NCI-H1694 (cell line): ENCODE measurements around the gene ZNF764.

Experiments
- DNase-seq: peaks from one replicate; lab custom pipeline; 2025; lab: John Stamatoyannopoulos, UW

The ZNF764 gene

DNA sequence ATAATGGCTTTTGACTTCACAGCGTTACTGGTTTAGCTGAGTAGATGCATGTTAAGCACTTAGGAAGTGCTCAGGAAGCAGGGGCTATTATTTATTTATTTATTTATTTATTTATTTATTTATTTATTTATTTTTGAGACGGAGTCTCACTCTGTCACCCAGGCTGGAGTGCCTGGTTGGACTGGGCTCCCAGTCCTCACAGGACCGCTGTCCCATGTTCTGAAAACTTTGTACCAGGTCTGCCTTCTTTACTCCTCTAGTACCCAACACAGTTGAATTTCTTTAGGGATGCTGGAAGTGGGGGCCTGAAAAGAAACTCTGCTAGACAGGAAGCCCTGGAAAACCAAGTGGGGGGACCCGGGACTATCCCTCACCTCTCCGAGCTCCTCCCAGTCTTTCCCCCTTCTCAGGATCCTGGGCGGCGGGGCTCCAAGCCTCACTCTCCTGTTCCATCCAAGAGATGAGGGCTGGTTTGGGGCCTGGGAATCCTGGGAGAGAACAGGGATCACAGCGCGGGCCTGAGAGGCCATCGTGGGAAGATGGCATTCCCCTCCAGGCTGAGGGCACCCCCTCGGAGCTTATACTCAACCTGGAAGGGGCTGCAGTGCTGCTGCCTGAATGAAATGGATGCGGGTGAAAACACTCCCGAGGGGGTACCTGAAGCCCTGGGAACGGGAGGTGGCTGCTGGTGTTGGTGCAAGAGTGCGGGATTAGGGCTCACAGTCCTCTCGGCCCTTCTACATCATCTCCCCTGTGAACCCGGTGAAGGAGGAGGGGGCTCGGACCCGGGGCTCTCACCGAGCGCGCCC, 12.7 kb upstream of the ZNF764 start:
- DNase-seq, result no peak

DNA sequence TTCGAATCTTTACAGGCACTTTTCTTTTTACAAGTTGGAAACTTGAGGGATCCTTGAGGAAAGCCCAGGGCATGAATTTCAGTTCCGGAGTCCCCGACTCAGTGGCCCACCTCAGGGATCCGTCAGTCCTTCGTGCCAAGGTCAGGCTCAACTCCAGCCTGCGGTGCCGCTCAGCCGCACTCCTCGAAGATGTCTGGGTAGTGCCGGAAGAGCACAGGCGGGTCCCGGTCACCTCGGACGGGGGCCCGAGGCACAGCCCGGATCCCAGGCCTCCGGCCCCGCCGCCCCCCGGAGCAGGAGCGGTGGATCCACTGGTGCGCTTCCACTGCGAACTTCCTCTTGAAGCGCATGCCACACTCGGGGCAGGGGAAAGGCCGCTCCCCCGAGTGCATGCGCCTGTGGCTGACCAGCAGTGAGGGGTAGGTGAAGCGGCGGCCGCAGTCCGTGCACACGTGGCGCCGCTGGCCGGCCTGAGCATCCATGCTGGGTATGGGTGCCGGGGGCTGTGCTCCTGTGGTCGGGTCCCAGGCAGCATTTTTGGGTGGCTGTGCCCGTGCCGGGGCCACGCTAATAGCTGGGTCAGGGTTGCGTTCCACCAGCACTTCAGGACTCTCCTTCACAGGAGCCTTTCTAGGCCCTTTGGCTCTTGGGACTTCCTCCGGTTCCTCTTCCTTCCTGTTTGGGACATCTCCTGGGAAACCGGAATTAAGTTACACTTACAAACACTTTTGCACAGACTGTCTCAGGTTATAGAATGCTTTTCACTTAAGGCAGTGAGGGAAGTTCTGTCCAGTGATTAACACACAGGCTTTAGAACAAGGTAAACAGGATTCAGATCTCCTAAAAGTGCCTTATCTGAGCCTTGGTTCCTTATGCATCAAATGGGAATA, 11.8 kb upstream of the ZNF764 start:
- DNase-seq, result no peak

DNA sequence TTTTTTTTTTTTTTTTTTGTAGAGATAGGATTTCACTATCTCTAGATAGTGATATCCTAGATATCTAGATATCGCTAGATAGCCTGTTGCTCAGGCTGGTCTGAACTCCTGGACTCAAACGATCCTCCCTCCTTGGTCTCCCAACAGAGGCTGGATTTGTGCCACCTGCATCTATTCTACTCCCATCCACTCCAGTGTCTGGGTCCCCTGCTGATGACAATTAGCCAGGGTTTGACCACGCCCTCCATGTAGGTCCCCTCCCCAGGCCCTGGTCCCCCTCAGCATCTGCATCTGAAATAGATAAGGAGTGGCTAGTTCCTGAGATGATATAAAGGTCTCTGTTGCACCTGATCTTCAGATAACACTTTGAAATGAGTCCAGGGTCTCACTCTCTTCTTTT, 11.1 kb upstream of the ZNF764 start:
- DNase-seq, result no peak

DNA sequence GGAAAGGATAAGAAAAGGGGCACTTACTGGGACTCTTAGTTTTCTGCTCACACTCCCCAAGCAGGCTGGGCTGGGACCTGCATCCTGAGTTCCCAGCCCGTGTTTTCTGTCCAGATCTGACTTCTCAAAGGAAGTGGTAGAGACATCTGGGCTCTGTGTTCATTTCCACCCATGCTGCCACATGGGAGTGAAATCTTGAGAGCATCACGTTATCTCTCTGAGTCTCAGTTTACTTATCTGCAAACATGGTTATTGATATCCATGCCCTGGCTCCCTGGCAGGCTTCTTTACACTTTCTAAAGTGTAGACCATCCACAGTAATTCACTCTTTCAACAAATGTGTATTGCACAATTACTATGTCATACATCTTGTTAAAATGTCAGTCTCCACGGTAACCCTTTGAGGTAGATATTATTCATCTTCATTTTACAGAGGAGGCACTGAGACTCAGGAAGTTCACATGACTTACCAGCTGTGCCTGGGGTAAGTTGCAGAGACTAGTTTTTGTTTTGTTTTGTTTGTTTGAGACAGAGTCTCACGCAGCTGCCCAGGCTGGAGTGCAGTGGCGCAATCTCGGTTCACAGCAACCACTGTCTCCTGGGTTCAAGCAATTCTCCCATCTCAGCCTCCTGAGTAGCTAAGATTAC, 9.9 kb upstream of the ZNF764 start:
- no peak for DNase-seq

DNA sequence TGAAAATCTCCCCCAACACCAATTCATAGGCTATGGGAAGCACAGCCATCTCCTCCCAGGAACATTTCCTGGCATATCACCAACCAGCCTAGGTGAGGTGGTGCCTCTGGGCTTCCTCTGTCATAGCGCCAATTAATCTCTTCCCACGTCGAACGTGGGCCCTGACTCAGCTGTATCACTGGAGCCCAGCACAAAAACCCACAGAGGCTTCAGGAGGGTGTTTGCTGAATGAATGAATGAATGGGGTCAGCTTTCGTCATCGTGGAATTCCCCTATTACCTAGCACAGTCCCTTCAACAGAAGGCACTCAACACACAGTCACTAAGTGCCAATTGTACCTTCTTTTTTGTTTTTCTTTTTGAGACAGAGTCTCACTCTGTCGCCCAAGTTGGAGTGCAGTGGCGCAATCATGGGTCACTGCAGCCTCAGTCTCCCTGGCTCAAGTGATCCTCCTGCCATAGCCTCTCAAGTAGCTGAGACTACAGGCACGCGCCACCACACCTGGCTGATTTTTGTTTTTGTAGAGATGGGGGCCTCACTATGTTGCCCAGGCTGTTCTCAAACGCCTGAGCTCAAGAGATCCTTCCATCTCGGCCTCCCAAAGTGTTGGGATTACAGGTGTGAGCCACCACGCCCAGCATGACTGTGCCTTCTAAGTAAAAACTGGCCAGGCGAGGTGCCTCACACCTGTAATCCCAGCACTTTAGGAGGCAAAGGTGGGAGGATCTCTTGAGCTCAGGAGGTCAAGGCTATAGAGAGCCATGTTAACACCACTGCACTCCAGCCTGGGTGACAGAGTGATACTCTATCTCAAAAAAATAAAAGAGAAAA, 9.2 kb upstream of the ZNF764 start:
- no peak for DNase-seq

DNA sequence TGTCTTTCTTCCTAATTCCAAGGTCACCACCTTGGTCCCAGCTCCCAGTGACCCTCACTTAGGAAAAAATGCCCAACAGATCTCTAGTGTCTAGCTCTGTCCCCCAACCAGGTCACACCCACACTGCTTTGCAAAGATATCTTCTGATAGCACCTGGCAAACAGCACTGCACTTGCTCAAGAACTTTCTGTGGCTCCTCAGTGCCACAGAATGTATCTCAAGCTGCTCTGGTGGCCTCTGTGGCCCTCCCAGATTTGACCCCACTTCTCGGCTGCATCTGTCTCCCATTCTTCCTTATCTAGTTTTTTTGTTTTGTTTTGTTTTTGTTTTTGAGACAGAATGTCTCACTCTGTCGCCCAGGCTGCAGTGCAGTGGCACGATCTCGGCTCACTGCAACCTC, 8.4 kb upstream of the ZNF764 start:
- DNase-seq, result no peak

DNA sequence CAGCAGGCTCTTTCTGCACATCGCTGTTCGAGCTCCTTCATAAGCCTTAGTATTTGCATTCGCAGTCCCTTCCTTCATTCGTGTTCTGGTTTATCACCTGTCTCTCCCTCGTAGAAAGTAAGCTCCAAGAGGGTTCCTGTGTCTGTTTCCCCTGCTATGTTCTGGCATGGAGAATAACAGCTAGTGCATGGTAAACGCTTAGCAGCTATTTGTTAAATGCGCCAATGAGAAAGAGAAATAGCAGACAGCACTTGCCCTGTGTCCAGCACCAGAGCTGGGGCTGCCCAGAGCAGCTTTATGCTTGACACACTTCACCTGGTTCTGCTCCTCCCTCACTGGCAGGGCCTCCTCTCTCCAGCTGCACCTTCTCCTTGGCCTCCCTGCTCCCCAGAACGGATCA, 7.8 kb upstream of the ZNF764 start:
- no peak for DNase-seq

DNA sequence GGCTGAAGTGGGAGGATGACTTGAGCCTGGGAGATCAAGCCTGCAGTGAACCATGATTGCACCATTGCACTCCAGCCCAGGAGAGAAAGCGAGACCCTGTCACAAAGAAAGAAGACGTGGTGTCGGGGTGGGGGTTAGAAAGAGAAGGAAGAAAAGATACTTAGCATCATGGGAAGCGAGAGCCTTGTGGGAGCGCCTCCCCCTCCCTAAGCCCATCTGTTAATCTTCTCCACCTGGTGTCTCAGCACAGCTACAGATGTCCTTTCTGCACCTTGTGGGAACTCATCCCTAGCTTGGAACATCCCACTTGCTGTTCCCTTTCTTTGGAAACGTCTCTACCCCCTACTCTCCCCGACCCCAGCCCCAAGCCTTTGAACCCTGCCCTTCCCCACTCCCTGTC, 7.4 kb upstream of the ZNF764 start:
- no peak for DNase-seq

DNA sequence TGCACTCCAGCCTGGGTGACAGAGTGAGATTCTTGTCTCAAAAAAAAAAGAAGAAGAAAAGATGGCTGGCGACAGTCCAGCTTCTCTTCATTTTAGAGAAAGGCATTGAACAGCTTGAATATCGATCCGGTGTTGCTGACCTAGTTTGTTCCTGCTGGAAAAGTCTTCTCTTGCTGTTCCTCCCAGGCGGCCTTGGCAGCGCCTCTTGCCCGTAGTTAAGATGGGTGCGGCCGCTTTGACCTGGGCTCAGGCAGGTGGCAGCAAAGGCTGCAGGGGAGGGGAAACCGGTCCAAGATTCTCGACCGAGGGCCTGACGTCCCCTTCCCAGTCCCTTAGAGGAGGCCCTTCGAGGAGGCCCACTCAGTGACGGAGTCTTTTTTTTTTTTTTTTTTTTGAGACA, 3.8 kb upstream of the ZNF764 start:
- DNase-seq, result no peak

DNA sequence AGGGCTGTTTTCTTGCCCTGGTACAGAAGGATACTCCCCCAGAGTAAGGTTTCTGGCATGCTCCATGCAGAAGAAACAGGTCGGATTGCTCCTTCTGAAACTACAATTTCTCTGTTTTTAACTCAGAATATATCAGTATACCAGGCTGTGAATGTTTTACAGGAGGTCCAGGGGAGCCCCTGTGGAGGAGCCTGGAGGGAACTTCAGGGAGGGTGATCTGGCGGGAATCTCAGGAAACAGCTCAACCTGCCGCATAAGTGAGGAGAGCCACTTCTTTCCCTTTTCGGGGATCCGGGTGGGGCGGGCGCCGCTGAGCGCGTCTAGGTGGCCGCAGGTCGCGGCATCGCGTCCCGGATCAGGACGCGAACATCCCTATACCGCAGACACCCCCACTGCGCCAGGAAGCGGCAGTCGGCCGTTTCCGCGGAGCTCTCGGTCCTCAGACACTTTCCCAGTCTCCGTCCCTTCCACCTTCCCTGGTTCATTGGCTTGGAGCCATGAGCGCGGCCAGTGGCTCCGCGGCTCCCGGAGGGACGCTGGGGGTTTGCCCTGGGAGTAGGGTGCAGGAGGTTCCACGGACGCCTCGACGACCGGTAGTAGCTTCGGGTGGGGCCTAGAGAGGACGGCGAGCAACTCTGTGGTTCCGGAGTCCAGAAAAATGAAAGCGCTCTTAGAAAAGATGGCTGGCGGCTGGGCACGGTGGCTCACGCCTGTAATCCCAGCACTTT, 3.1 kb upstream of the ZNF764 start:
- no peak for DNase-seq

DNA sequence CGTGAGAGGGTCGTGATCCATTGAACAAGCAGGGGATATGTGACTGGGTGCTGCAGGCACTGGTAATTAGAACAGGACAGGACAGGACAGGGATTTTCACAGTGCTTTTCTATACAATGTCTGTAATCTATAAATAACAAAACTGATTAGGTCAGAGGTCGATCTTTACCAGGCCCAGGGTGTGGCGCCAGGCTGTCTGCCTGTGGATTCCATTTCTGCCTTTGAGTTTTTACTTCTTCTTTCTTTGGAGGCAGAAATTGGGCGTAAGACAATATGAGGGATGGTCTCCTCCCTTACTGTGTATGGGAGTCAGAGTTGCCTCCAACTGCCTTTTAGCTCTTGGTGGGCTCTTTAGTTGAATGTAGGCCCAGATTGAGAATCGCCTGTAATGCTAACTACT, 1.5 kb upstream of the ZNF764 start:
- no peak for DNase-seq

DNA sequence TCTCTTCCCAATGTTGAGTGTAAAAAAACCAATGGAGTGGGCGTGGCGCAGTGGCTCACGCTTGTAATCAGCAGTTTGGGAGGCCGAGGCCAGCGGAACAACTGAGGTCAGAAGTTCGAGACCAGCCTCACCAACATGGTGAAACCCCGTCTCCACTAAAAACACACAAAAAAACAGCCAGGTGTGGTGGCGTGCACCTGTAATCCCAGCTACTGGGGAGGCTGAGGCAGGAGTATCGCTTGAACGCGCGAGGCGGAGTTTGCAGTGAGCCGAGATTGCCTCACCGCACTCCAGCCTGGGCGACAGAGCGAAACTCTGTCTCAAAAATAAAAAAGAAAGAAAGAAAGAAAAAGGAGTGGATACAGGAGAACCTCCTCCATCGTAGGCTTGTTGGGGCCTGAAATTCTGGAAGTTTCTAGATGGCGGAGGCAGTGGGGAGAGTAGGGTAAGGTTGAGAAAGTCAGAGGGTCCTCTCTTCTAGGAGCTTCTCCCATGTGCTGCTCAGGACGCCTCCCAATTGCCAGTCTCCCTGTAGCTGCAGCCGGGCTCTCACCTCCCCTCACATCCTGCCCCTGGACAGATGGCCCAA, 709 bp upstream of the ZNF764 start:
- DNase-seq, result no peak

DNA sequence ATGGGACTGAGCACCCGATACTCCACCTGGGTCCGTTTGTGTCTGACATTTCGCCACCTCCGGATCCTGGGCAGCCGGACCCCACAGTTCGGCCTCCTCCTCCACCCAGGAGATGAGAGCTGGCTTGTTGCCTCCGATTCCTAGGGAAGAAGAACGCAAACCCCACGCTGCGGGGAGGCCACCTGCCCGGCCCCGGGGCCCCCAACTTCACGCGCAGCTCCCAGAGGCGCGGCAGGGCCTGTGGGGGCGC, 542 bp downstream of the ZNF764 start:
- DNase-seq, result no peak

DNA sequence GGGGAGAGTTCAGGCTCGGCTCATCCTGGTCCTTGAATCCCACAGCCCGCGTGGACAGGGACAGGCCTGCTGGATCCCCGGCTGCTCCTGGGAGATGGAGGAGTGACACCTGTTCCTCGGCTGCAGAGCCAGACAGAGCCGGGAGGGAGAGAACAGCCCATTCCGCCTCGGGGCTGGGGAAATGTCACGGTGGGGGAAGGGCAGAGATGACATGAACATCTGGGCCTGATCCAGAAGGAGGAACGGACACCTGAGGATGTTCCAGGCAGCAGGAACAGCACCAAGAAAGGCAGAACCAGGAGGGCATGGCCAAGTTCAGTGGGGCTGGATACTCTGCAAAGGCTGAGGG, 2.1 kb downstream of the ZNF764 start:
- no peak for DNase-seq

DNA sequence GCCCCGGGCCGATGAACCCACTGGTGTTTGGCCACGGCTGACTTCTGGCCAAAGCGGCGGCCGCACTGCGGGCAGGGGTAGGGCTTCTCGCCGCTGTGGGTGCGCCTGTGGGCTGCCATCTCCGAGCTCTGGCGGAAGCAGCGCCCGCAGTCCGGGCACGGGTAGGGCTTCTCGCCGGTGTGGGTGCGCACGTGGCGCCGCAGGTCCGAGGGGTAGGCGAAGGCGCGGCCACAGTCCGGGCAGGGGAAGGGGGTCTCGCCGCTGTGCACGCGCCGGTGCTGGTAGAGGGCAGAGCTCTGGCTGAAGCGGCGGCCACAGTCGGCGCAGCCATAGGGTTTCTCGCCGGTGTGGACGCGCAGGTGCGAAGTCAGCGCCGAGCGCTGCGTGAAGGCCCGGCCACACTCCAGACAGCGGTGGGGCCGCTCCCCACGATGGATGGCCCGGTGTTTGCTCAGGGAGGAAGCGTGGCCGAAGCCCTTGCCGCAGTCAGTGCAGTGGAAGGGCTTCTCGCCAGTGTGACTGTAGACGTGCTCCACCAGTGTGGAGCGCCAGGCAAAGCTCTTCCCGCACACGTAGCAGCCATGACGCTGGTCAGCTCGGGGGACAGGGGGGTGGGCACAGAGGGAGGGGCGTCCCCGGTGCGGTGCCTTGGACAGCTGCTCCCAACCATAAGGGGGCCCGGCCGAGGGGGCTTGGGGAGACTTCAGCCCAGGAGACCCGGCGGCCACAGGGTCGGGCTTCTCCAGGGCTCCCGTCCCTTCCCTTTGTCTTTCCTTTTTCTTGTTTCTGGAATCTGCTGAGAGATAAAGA, 2.7 kb downstream of the ZNF764 start:
- no peak for DNase-seq

DNA sequence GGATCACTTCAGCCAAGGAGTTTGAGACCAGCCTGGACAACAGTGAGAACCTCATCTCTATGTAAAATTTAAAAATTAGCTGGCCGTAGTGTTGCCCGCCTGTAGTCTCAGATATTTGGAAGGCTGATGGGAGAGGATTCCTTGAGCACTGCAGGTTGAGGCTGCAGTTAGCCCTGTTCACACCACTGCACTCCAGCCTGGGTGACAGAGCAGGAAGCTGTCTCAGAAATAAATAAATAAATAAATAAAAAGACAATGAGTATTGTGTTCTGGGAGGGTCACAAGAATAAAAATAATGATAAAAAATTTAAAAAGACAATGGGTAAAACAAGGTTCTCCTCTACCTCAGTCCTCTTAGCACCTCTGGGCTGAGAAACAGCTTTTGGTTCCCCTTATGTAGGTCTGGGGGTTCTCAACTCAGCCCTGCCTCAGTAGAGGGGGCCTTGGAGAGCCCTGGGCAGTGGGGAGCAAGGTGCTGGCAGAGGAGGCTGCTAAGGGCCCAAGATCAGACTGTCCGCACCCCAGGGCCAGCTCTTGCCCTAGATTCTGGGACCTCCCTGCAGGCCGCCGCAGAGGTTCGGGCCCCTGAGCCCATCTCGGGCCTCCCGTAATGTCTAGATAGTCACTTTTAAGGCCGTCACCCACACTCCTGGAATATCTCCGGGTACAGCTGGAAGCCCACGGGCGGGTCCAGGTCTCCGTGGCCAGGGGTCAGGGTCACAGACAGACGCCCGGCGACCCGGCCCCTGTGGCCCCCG, 3.4 kb downstream of the ZNF764 start:
- DNase-seq, result no peak

DNA sequence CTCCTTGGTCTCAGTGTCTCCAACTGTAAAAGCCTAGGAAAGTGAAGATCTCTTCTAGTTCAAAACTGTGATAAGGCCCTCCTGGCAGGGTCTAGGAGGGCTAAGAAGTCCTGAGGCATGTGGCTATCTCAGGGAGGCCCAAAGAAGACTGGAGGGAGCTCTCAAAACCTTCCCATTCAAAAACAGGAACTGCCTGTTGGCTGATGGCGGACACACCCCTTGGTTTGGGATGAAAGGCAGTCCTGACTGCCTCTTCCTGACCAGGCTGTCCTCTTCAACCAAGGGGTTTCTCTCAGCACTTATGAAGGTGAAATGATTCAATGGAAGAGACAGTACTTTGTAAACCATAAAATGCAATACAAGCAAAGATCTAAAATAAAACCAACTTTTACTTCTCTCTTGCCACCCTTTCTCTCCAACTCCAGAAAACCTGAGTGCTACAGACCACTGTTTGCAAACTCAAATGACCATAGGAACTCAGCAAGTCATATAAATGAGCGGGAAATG, 4.7 kb downstream of the ZNF764 start:
- no peak for DNase-seq

DNA sequence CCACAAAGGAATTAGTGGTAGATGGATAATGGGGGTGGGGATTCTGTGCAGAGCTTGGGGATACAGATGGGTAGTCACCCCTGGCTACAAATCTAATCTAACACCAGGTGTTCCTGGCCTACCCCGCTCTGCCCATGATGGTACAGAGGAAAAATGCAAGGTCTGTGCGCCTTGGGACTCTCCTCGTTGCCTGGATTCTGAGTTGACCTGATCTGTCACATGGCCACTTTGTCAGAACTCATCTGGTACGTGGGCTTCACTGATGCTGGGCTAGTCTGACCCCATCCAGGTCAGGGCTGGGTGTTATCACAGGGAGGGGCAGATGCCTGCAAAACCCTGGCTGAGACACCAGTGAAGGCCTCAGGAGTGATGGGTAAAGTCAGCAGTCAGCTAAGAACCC, 5.2 kb downstream of the ZNF764 start:
- DNase-seq, result no peak

DNA sequence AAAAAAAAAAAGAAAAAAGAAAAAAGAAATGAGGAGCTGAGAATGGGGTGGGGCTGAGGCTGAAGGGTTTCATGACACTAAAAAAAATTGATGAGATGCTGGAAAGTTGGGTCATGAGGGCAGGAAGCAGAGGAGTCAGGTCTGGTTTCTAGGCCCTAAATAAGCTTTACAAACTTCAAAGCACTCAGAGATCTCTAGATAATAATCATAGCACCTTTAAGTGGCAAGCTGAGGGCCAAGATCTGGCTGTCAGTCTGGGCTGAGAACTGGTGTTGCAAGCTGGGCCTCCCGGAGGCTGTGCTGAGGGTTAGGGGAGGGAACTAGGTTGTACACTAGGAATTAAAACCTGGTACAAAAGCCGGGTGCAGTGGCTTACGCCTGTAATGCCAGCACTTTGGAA, 6.4 kb downstream of the ZNF764 start:
- DNase-seq, result no peak
